PFSK-1 (cell line): ENCODE data around the gene OR8D1.

Experiments used
- FOXP2 ChIP-seq: optimal IDR thresholded peaks from 2 replicates; pipeline ENCODE3; 2011; ENCODE audit warnings: borderline replicate concordance, control low read depth, inconsistent platforms; ENCODE audit not compliant: insufficient read depth; ENCODE audit errors: extremely low read length, extremely low read depth
- POLR2AphosphoS5 ChIP-seq: IDR thresholded peaks from 2 replicates; pipeline ENCODE4 v1.6.1; 2012; ENCODE audit warnings: low read depth, mild to moderate bottlenecking, control low read depth, low read length, moderate library complexity
- REST ChIP-seq, 2 experiments: IDR thresholded peaks; 2 replicates each; pipeline versions ENCODE4 v1.6.1 to v1.8.0; 2011 to 2012; ENCODE audit warnings: low read depth in 2 of 2, low read length in 2 of 2, control low read depth in 1 of 2, inconsistent platforms in 1 of 2, mild to moderate bottlenecking in 1 of 2, moderate library complexity in 1 of 2; ENCODE audit not compliant: insufficient read depth in 1 of 2
- SIN3A ChIP-seq: IDR thresholded peaks from 2 replicates; pipeline ENCODE4 v1.6.1; 2012; ENCODE audit warnings: mild to moderate bottlenecking, low read length, moderate library complexity, borderline replicate concordance; ENCODE audit not compliant: insufficient read depth
- TAF1 ChIP-seq: IDR thresholded peaks from 2 replicates; pipeline ENCODE4 v1.6.1; 2012; ENCODE audit warnings: low read length, control low read depth, borderline replicate concordance; ENCODE audit not compliant: insufficient read depth

Gene OR8D1

GRCh38 chr11:124297921-124298320, 15.8 kb downstream of the OR8D1 start:
- TF ChIP-seq TAF1 (no peak), SIN3A (no peak), REST (IDR thresholded peaks at IDR 0.05; ENCODE audit: insufficient read depth in 1 of 2, low read depth in 2 of 2, low read length in 2 of 2) (no peak), FOXP2 (no peak), POLR2AphosphoS5 (no peak)

DNA sequence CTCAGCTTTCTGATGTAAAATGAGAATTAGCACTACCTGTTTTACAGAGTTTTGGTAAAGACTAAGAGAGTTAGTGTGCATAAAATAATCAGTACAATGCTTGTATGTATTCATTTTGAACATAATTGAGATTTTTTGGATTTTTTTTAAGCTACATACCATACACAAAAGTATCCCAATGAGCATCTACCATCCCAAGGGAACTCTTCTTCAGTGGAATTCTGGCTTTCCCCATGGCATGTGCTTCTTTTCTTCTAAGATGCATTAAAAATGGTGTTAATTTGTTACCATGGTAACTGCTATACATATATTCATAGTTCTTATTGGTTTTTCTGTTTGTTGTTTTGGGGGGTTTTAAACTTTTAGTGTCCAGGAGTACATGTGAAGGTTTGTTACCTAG, 17.7 kb downstream of the OR8D1 start:
- TF ChIP-seq SIN3A (no peak), TAF1 (no peak), POLR2AphosphoS5 (no peak), FOXP2 (no peak), REST (IDR thresholded peaks at IDR 0.05; ENCODE audit: insufficient read depth in 1 of 2, low read depth in 2 of 2, low read length in 2 of 2) (no peak)

- no peak for TF ChIP-seq TAF1
Observed at GRCh38 chr11:124294687-124295086, 19.1 kb downstream of the OR8D1 start.

- no peak for TF ChIP-seq FOXP2
- TF ChIP-seq SIN3A = peak; percentile 77; the same call in 1 of the 2 replicates
- TF ChIP-seq TAF1 = peak; percentile 65; the same call in 1 of the 2 replicates
- no peak; the same call in 1 of the 2 replicates for TF ChIP-seq POLR2AphosphoS5
- TF ChIP-seq REST (IDR thresholded peaks at IDR 0.05; ENCODE audit: insufficient read depth in 1 of 2, low read depth in 2 of 2, low read length in 2 of 2) = no peak
Observed at GRCh38 chr11:124285610-124286344, 28.0 kb downstream of the OR8D1 start.

- no peak for TF ChIP-seq FOXP2
- TF ChIP-seq REST (IDR thresholded peaks at IDR 0.05; ENCODE audit: insufficient read depth in 1 of 2, low read depth in 2 of 2, low read length in 2 of 2) = no peak
- no peak for TF ChIP-seq TAF1
- no peak for TF ChIP-seq POLR2AphosphoS5
- TF ChIP-seq SIN3A = no peak
Observed at GRCh38 chr11:124278261-124278660, 35.5 kb downstream of the OR8D1 start.
